ENCODE results near the gene DHRS4.
"Not testable (repeated sequence)": the region's sequence is repeated elsewhere in the genome, so short reads cannot be mapped to it uniquely, and the experiment has no call there.

DNA sequence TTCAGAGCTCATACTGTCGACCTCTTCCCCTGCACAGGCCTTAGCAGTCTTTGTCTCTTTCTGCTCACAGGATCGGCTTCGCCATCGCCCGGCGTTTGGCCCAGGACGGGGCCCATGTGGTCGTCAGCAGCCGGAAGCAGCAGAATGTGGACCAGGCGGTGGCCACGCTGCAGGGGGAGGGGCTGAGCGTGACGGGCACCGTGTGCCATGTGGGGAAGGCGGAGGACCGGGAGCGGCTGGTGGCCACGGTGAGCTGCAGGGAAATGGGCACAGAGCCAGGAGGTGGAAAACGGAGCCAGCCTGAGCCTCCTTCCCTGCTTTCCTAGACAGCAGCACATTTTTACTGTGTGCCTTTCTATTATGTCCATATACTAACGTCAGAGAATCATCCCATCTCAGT is 1.4 kb downstream of the DHRS4 start:
- TF ChIP-seq, protein P1, sequence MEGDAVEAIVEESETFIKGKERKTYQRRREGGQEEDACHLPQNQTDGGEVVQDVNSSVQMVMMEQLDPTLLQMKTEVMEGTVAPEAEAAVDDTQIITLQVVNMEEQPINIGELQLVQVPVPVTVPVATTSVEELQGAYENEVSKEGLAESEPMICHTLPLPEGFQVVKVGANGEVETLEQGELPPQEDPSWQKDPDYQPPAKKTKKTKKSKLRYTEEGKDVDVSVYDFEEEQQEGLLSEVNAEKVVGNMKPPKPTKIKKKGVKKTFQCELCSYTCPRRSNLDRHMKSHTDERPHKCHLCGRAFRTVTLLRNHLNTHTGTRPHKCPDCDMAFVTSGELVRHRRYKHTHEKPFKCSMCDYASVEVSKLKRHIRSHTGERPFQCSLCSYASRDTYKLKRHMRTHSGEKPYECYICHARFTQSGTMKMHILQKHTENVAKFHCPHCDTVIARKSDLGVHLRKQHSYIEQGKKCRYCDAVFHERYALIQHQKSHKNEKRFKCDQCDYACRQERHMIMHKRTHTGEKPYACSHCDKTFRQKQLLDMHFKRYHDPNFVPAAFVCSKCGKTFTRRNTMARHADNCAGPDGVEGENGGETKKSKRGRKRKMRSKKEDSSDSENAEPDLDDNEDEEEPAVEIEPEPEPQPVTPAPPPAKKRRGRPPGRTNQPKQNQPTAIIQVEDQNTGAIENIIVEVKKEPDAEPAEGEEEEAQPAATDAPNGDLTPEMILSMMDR (IDR thresholded peaks at IDR 0.05; ENCODE audit: borderline replicate concordance, extremely low read depth, low read length, poor library complexity, severe bottlenecking), result not testable (repeated sequence)
- not testable (repeated sequence) for TF ChIP-seq EZH2 (IDR thresholded peaks at IDR 0.05; ENCODE audit: borderline replicate concordance, low read depth, low read length, severe bottlenecking)

Measured in DND-41 (cell line).